C4-2B (cell line): ENCODE data around the gene ABO.

ENCODE experiments used
- ZFX ChIP-seq: fragments of 450-650 bp; IDR thresholded peaks from 2 replicates; pipeline ENCODE4 v1.6.1; 2017
- TF ChIP-seq, protein P1 (sequence below): fragments of 450-650 bp; conservative IDR thresholded peaks from 2 replicates; pipeline ENCODE4 v1.5.1; 2017; ENCODE audit warnings: mild to moderate bottlenecking

DNA sequence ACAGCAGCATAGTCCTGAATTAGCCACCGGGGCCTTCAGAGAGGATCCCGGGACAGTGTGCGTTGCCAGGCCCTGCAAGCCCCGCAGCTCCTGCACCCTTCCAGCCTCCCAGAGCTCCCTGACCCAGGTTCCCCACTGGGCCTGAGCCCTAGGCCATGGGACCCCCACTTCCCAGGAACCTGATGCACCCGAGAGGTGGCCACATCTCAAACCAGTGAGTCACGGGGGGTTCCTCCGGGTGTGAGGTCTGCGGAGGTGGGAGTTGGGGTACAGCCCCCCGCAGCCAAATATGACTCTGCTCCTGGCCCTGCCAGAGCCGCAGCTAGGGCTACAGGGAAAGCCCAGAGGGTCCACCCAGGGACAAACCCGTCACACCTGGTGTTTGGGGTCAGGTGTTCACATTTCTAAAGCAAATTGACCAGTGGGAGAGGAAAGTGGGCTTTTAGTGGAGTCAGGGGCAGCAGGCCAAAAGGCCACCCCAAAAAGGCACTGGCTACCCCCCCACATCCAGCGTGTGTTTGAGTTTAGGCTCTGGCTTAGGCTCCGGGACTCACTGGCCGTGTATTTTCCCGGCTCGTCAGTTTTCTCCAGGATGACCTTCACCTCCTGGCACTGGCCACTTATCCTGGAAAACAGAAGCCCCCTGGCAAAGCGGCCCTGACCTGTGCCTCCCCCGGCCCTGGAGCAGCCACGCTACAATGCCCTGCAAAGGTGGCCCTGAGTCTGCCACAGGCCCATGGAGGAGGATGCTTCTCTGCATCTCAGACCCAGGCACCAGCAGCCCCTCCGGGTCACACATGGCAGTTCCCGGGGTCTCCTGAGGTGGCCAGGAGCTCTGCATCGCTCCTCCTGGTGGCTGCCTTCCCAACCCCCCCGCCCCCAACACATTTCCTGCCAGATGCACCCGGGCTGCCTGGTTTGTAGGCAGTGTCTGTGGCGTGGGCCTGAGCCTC, 48.5 kb downstream of the ABO start:
- TF ChIP-seq, protein P1, sequence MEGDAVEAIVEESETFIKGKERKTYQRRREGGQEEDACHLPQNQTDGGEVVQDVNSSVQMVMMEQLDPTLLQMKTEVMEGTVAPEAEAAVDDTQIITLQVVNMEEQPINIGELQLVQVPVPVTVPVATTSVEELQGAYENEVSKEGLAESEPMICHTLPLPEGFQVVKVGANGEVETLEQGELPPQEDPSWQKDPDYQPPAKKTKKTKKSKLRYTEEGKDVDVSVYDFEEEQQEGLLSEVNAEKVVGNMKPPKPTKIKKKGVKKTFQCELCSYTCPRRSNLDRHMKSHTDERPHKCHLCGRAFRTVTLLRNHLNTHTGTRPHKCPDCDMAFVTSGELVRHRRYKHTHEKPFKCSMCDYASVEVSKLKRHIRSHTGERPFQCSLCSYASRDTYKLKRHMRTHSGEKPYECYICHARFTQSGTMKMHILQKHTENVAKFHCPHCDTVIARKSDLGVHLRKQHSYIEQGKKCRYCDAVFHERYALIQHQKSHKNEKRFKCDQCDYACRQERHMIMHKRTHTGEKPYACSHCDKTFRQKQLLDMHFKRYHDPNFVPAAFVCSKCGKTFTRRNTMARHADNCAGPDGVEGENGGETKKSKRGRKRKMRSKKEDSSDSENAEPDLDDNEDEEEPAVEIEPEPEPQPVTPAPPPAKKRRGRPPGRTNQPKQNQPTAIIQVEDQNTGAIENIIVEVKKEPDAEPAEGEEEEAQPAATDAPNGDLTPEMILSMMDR = no peak
- TF ChIP-seq ZFX = no peak
